Neural progenitor cell (in vitro differentiated cells): Measurements from ENCODE around the gene TMEFF2.

Source experiments
- EZH2phosphoT487 ChIP-seq: fragments of 200-600 bp; sonication (generic); IDR thresholded peaks from 2 replicates; pipeline ENCODE4 v1.6.1; 2017; ENCODE audit warnings: antibody characterized with exemption
- TF ChIP-seq, protein P1 (sequence below): fragments of 200-600 bp; sonication (generic); IDR thresholded peaks from 2 replicates; pipeline ENCODE4 v1.5.1; 2017; ENCODE audit warnings: antibody characterized with exemption, mild to moderate bottlenecking

DNA sequence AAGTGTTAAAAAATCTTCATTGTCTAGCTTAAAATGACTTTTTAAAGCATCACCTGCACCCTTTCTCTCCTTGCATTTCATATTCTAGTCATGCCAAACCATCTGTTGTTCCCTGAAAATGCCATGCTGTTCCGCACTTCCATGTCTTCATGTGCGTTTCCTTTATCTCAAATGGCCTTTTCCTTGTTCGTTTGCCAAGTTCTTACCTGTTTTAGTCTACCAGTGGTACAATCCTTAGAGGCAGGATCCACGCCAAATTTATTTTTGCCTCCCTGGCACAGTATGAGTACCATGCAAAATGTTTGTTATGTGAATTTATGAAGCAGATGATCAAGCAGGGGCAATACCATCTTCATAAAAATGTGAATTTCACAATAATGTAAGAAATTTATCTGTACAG is 37.0 kb downstream of the TMEFF2 start:
- TF ChIP-seq, protein P1, sequence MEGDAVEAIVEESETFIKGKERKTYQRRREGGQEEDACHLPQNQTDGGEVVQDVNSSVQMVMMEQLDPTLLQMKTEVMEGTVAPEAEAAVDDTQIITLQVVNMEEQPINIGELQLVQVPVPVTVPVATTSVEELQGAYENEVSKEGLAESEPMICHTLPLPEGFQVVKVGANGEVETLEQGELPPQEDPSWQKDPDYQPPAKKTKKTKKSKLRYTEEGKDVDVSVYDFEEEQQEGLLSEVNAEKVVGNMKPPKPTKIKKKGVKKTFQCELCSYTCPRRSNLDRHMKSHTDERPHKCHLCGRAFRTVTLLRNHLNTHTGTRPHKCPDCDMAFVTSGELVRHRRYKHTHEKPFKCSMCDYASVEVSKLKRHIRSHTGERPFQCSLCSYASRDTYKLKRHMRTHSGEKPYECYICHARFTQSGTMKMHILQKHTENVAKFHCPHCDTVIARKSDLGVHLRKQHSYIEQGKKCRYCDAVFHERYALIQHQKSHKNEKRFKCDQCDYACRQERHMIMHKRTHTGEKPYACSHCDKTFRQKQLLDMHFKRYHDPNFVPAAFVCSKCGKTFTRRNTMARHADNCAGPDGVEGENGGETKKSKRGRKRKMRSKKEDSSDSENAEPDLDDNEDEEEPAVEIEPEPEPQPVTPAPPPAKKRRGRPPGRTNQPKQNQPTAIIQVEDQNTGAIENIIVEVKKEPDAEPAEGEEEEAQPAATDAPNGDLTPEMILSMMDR = no peak
- TF ChIP-seq EZH2phosphoT487 = no peak
